ENCODE measurements around the gene TMEM184B. TPM values are rescaled to one million over a fixed set of nuclear protein-coding genes. Genes with fewer than 3 reads are reported as not detected.

Gene TMEM184B
- total RNA-seq, 1 experiment from 2014 or later, result 192 TPM

GRCh38 chr22:38308791-38309498 is 36.1 kb upstream of the TMEM184B start:
- TF ChIP-seq CTCF (conservative IDR thresholded peaks at IDR 0.05) (no peak), EZH2 (IDR thresholded peaks at IDR 0.05; ENCODE audit: low read depth) (no peak)
- intact Hi-C loops (cut with micrococcal nuclease; ENCODE audit: unreplicated experiment), result no loop called here
- Histone ChIP-seq H3K4me2 (no peak overlapping the region), H3K4me1 (replicated peaks; ENCODE audit: insufficient read depth) (peaks cover 57% of the 10 kb centered on the region), H3K79me2 (ENCODE audit: low read depth) (peaks cover 100% of the 10 kb centered on the region), H2AFZ (no peak overlapping the region), H3F3A (ENCODE audit: insufficient read depth, low read depth) (peaks cover 66% of the 10 kb centered on the region), H3K36me3 (ENCODE audit: low read depth) (peaks cover 54% of the 10 kb centered on the region), H3K27me3 (ENCODE audit: insufficient read depth, low read depth) (no peaks in the 10 kb centered on the region), H3K27ac (peak overlapping the region; percentile 86), H3K9me2 (ENCODE audit: insufficient read depth) (no peaks in the 10 kb centered on the region), H3K9me3 (ENCODE audit: insufficient read depth, low read depth) (no peaks in the 10 kb centered on the region), H3K4me3 (no peak overlapping the region), H4K20me1 (ENCODE audit: insufficient read depth) (peaks cover 66% of the 10 kb centered on the region)
- ChIA-PET CTCF (no interaction called here), POLR2A (ENCODE audit: unreplicated experiment) (no interaction called here)
- no TSS peak for BruUV-seq (replicated peaks)
- no peak for DNase-seq

GRCh38 chr22:38305471-38306448 is 33.0 kb upstream of the TMEM184B start:
- ChIA-PET CTCF (interaction anchor here (0.5 to 1.0 kb wide), 7 partner anchors 12 to 1223 kb away, joined by 3 to 7 read pairs (median 3); no protein-coding TSS in a partner anchor), POLR2A (ENCODE audit: unreplicated experiment) (interaction anchor here (0.6 to 0.7 kb wide), 4 partner anchors 24 to 119 kb away, joined by 3 to 13 read pairs (median 5); no protein-coding TSS in a partner anchor)
- Histone ChIP-seq H3K4me1 (replicated peaks; ENCODE audit: insufficient read depth) (peaks cover 74% of the 10 kb centered on the region), H3K9me2 (ENCODE audit: insufficient read depth) (no peaks in the 10 kb centered on the region), H3K4me3 (peak overlapping the region; percentile 12; the same call in 1 of the 2 replicates), H3K27me3 (ENCODE audit: insufficient read depth, low read depth) (no peaks in the 10 kb centered on the region), H3K79me2 (ENCODE audit: low read depth) (peaks cover 100% of the 10 kb centered on the region), H3F3A (ENCODE audit: insufficient read depth, low read depth) (peaks cover 79% of the 10 kb centered on the region), H3K27ac (peak overlapping the region; percentile 86), H3K9me3 (ENCODE audit: insufficient read depth, low read depth) (no peaks in the 10 kb centered on the region), H3K36me3 (ENCODE audit: low read depth) (peaks cover 64% of the 10 kb centered on the region), H2AFZ (no peak overlapping the region), H4K20me1 (ENCODE audit: insufficient read depth) (peaks cover 38% of the 10 kb centered on the region), H3K4me2 (peak overlapping the region; percentile 64)
- intact Hi-C loops (cut with micrococcal nuclease; ENCODE audit: unreplicated experiment), result no loop called here
- peak; percentile 52 to 89 for DNase-seq
- no TSS peak for BruUV-seq (replicated peaks)
- TF ChIP-seq EZH2 (IDR thresholded peaks at IDR 0.05; ENCODE audit: low read depth) (no peak), CTCF (conservative IDR thresholded peaks at IDR 0.05) (no peak)

- no peaks in the 10 kb centered on the region for H3K27me3 ChIP-seq (ENCODE audit: insufficient read depth, low read depth)
- DNase-seq, result peak in 1 of 2 experiments; percentile 31
- intact Hi-C loops (cut with micrococcal nuclease; ENCODE audit: unreplicated experiment), result no loop called here
- H3F3A ChIP-seq (ENCODE audit: insufficient read depth, low read depth), result peaks cover 79% of the 10 kb centered on the region
- H3K27ac ChIP-seq, result peak overlapping the region; percentile 86; the same call in 1 of the 2 replicates
- no peak overlapping the region for H3K4me3 ChIP-seq
- no peaks in the 10 kb centered on the region for H3K9me3 ChIP-seq (ENCODE audit: insufficient read depth, low read depth)
- no peaks in the 10 kb centered on the region for H3K9me2 ChIP-seq (ENCODE audit: insufficient read depth)
- peaks cover 65% of the 10 kb centered on the region for H3K36me3 ChIP-seq (ENCODE audit: low read depth)
- ChIA-PET CTCF (interaction anchor here (0.6 kb wide), 1 partner anchor 1224 kb away, joined by 4 read pairs; no protein-coding TSS in a partner anchor), POLR2A (ENCODE audit: unreplicated experiment) (interaction anchor here (0.5 to 0.6 kb wide), 2 partner anchors 15 to 123 kb away, joined by 4 to 11 read pairs; no protein-coding TSS in a partner anchor)
- TF ChIP-seq CTCF (conservative IDR thresholded peaks at IDR 0.05) (no peak), EZH2 (IDR thresholded peaks at IDR 0.05; ENCODE audit: low read depth) (no peak)
- H3K4me1 ChIP-seq (replicated peaks; ENCODE audit: insufficient read depth), result peaks cover 76% of the 10 kb centered on the region
- H3K4me2 ChIP-seq, result 0 out of 2 replicates have a peak overlapping the region, but pooled peaks have one; percentile 0
- peaks cover 26% of the 10 kb centered on the region for H4K20me1 ChIP-seq (ENCODE audit: insufficient read depth)
- no peak overlapping the region for H2AFZ ChIP-seq
- H3K79me2 ChIP-seq (ENCODE audit: low read depth), result peaks cover 91% of the 10 kb centered on the region
- no TSS peak for BruUV-seq (replicated peaks)
Measured at GRCh38 chr22:38304526-38304925, 31.7 kb upstream of the TMEM184B start.

All from PC-9 (cell line).